ELR (cell line): ENCODE measurements around the gene DIDO1.

Experiments used
- DNase-seq: peaks from one replicate; pipeline ENCODE4 v3.0.0-alpha.2; 2015; ENCODE audit warnings: low read depth

DIDO1 gene

GRCh38 chr20:62951143-62951895 is 25.0 kb upstream of the DIDO1 start:
- DNase-seq, result no peak

DNA sequence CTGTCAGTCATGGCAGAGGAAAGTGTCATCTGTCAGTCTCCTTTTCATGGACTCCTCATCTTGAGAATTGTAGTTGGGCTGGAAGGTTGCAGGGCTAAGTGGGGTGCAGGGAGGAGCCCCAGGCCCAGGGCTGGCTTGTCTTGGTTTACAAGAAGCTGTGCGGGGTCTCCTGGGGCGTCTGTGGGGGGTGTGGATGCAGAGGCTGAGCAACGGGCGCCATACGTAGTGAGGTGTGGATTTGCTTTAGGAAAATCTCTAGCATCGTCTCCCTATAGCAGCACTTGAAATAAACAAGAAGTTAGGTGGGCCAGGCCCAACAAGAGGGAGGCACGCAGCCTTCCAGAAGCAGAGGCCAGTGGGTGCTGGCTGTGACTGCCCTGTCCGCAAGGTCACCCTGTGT is 24.4 kb upstream of the DIDO1 start:
- no peak for DNase-seq

- no peak for DNase-seq
Measured at GRCh38 chr20:62949962-62950361, 23.7 kb upstream of the DIDO1 start.

DNA sequence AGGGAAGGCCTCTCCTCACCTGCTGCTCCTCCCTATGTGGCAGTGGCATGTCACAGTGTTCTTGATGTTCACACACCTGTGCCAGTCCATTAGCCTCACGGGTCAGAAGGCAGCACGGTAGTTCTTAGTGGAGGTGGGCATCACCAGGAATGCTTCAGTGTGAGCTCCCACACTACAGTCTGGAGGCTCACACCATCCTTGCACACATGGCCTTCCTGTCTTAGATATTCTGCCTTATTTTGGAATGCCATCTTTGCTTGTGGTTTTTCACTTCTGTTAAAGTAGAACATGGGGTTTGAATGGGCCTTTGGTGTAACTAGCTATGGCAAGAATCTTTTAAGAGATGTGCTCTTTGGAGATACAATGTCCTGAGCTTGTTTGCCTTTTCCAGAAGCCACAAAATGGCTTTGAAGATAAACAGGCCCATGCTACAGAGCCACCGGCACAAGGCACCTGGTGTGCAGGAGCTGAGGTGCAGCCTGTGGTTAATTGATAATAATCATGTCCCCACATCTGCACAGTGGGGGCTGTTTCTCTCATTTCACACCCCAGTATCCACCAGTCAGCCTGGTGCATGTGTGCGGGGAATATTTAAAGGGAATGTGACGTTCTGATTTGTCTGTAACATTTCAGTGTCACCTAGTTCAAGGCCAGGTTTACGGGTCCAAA is 23.0 kb upstream of the DIDO1 start:
- no peak for DNase-seq

DNA sequence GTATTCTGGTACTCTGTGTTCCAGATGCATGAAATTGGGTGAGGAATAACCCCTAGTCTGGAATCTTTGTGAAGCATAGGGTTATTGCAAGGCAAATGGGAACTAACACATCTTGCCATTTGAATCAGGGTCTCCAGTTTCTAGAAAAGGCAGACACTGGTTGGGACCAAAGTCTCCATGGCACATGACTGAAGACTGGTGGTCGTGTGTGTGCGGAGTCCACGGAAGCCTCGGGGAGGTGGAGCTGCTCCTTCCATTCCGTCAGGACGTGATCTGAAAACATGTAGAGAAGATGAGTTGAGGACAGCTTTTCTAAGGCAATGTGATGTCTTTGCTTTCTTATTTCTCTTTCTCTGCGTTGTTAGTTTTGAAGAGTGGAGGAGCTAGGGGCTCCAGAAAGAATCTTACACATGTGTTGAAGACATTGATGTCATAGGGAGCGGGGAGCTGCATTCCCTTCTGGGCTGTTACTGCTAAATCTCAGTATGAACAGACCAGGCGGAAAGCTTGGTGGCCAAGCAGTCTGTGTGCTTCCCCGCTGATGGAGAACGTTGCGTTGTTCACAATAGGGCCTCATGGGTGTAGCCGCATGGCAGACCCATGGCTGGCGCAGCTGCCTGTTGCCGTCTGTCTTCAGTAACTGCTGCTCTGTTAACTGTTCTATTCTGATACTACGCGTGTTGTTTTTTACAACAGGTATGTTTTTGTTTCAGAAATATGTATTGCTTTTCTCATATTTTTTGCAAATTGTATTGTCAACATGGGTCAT is 21.4 kb upstream of the DIDO1 start:
- no peak for DNase-seq

GRCh38 chr20:62946918-62947317 is 20.6 kb upstream of the DIDO1 start:
- DNase-seq, result no peak

DNA sequence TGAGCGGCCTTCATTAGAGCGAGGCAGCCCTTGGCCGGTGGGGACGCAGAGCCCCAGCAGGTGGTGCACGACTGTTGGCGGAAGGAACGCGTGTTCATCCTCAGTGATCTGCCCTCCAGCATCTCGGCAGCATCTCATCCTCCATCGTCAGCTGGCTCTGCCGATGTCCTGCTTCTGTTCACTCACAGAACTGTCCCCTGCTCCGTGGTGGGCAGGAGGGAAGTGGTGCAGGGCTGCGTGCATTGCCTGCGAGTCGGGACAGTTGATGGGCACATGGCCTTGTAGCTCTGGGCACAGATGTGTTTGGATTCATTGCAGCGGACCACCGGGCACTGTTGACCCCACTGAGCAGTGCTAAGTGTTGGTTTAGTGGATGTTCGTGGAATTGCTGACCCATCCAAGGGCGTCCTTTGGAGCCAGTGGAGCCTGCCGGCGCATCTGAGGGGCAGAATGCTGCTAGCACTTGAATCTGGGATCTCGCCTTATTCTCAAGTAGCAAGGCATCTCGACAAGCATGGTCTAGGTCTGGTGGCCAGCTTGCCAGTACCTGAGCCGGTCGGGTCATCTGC is 19.6 kb upstream of the DIDO1 start:
- DNase-seq, result no peak

DNA sequence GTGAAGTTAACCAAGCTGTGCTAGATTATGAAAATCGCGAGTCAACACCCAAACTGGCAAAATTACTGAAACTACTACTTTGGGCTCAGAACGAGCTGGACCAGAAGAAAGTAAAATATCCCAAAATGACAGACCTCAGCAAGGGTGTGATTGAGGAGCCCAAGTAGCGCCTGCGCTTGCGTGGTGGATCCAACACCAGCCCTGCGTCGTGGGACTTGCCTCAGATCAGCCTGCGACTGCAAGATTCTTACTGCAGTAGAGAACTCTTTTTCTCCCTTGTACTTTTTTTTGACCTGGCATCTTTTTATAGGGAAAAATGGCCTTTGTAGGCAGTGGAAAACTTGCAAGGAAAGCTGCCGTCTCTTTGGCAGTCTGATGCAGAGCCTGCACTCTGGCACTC is 18.4 kb upstream of the DIDO1 start:
- no peak for DNase-seq

DNA sequence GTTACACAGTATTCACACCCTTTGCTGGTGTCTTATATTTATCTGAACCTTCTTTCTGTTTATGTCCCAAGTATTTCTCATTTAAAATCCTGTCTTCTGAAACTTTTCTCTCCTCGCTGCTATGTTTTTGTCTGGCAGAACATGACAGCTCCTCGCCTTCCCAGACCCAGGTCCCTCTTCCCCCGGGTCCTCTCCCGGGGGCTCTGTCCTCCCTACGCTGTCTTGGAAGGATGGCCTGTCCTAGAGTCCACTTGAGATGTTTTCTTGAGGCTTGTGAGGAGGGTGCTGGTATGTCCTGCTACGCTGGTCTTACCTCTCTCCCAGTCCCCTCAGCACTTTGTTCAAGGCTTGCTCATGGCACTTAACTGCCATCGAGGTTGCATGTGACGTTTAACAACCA is 17.9 kb upstream of the DIDO1 start:
- no peak for DNase-seq

- no peak for DNase-seq
Measured at GRCh38 chr20:62943396-62943795, 17.1 kb upstream of the DIDO1 start.

DNA sequence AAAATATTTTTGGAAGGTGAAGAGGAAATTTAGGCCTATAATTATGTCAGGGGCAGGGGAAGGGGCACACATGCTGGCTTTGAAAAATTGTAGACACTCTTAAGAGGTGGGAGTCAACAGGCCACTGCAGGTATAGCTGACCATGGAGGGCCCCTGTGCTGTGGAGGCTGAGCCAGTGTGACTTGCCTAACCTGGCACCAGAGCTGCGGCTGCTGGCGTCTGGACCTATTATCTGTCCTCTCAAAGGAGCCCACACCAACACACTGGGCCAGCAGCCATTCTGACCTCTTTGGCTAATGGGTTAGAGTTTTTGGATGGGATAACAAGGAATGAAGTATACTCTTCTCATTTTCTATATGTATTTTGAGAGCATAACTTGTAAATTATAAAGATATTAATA is 16.2 kb upstream of the DIDO1 start:
- DNase-seq, result no peak

DNA sequence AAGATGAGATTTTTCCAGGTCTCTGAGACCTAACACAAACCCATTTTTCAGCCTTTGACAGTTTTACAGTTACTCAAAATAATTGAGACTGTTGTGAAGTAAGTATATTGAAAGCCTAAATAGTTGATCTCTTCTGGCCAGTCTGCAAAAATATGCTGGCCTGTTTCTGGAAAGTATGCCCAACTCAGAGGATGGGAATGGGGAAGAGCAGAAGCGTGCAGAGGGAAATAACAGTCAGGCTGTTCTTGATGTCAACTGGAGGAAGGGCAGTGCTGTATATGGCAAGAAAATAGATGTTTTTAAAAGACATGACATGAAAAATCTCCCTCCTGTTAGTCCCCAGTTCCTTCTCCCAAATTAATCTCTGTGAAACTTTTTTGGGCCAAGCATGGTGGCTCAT is 15.5 kb upstream of the DIDO1 start:
- DNase-seq, result no peak

DNA sequence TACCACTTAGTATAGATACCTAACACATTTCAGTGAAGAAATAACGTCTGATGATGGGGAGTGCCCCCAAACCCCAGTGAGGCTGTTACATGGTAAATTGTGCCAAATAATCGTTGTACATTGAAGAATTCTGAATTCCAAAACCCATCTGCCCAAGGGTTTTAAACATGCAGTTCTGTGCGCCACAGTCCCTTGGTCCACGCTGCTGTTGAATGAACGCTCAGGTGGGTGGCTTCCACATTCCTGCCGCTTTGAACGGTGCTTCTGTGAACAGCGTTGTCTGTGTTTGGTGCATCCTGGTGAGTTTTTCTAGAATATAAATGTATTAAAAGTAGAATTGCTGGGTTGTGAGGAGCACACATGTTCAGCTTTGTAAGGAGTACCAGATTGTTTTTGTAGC is 14.6 kb upstream of the DIDO1 start:
- no peak for DNase-seq

DNA sequence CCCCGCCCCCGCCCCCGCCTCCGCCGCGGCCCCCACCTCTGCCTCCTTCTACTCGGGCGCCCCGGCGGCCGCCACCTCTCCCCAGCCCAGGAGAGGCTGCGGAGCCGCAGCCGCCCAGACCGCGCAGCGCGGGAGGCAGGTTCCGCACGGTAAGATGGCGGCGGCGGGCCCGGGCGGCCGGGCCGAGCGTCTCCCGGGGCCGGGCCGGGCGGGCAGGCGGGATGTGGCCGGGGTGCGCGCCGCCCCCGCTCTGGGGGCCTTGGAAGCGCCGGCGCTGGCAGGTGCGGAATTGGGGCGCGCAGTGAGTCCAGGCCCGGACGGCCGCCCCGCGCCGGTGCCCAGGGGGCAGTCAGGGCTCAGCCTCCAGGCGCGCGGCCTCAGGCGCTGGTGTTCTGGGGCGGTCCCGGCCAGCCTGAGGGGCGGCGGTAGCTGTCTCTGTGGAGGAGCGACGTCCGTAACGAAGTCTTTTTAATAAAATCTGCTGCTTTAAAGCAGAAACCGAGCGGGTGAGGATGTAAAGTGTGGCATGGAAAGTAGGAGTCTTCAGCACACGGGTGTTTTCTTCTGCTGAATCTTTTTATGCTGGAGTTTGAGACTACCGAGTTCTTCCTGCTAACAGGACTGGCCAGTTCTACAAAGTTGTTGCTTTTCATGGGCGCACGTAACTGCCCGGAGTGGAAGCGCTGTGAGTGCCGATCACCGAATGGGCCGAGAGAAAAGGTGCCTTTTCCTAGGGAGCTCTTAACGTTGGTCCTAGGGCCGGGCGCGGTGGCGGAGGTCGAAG is 12.0 kb upstream of the DIDO1 start, which contains the start of gene GID8:
Gene GID8, plus strand, starts transcription at position 43 of the 784 bp plus-strand sequence. CDS start 3,356 bp downstream, outside the sequence.
- peak; percentile 68 for DNase-seq

DNA sequence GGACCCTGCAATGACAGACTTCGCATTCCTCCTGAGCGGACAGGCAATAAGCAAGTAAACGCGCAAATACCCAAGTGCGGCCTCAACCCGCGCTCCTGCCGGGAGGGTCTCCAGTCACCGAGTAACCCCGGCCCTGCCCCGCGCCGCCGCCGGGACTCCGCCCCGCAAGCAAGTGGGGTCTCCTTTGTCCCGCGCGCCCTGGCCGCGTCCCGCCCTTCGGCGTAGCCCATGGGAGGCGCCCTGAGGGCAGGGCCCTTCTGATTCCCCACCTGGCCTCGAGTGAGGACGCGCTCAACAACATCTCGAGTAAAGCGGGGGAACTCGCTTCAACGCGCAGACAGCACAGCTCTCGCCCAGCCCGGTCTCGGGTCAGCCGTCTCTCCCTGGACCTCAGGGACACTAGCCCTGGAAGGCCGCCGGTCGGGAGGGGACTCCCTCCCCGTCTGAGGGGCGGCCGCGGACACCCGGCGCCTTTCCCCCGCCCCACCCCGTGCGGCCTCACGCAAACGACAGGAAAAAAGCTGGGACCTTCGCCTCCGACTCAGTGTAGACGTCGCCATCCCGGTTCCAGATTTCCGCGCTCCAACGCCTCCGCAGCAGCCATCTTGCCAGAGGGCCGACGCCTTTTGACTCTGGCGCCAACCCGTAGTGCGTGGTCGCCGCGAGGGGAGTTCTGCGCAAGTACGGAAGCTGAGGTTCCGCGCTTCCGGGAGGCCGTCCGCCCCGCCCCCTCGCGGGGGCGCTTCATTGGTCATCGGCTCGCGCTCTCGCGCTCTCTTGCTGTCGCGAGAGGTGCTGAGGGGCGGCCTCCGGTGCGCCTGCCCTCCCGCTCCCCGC is 11.2 kb upstream of the DIDO1 start:
- DNase-seq, result peak; percentile 97

GRCh38 chr20:62935968-62936585 is 9.8 kb upstream of the DIDO1 start:
- DNase-seq, result no peak

GRCh38 chr20:62935204-62935967 is 9.1 kb upstream of the DIDO1 start:
- DNase-seq, result no peak

DNA sequence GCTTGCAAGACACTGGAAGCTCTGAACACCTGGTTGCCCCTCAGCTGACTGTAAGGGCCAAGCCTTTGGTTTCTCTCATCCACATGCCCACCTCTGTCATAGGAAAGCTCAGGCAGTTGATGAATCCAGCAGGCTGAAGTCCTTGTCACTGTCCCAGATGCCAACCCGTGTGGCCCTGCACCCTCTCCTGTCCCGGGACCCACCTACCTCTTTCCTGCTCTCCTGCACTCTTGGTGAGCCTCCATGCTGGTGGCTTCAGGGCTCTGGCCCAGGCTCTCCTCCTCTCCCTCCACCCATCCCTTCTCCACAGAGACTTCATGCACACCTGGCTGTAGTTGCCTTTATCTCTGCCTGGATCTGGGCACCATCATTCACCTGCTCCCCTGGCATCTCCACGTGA is 7.7 kb upstream of the DIDO1 start:
- DNase-seq, result no peak

DNA sequence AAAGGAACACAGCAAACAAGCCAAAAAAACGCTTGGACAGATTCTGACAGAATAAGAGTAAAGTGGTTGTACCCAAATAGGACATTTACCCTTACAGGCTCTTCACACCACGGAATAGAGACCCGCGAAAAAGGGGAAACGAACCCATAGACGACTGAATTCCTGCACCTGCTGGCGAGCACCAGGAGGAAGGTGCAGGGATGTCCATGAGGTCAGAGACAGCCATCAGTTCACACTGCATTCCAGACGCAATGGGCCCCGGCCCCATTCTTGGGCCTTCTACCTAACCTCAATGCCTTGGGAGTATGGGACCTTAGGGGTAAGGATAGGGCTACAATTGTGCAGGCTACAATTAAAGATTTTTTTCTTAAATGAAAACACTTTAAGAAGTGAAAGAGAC is 5.2 kb upstream of the DIDO1 start:
- DNase-seq, result no peak
